Measurements from ENCODE around the gene AKR1D1. TPM values are rescaled to one million over a fixed set of nuclear protein-coding genes. Genes with fewer than 3 reads are reported as not detected.

Gene AKR1D1
- total RNA-seq, 2 experiments from 2014 or later, result not detected

GRCh38 chr7:138079137-138079536, 2.9 kb downstream of the AKR1D1 start:
- no peaks in the 10 kb centered on the region for H3K36me3 Mint-ChIP-seq (ENCODE audit: low read depth)
- H3K4me3 Mint-ChIP-seq, result no peak overlapping the region
- H3K27ac Mint-ChIP-seq, result no peak overlapping the region
- no peaks in the 10 kb centered on the region for H3K4me1 Mint-ChIP-seq (ENCODE audit: low read depth)
- ChIA-PET CTCF (no interaction called here), POLR2A (no interaction called here)
- no peaks in the 10 kb centered on the region for H3K27me3 Mint-ChIP-seq
- H3K9me3 Mint-ChIP-seq, result peaks cover 6% of the 10 kb centered on the region
- no peak for DNase-seq
- TF ChIP-seq, protein P1, sequence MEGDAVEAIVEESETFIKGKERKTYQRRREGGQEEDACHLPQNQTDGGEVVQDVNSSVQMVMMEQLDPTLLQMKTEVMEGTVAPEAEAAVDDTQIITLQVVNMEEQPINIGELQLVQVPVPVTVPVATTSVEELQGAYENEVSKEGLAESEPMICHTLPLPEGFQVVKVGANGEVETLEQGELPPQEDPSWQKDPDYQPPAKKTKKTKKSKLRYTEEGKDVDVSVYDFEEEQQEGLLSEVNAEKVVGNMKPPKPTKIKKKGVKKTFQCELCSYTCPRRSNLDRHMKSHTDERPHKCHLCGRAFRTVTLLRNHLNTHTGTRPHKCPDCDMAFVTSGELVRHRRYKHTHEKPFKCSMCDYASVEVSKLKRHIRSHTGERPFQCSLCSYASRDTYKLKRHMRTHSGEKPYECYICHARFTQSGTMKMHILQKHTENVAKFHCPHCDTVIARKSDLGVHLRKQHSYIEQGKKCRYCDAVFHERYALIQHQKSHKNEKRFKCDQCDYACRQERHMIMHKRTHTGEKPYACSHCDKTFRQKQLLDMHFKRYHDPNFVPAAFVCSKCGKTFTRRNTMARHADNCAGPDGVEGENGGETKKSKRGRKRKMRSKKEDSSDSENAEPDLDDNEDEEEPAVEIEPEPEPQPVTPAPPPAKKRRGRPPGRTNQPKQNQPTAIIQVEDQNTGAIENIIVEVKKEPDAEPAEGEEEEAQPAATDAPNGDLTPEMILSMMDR (IDR thresholded peaks at IDR 0.05), result no peak
- ATAC-seq, result no peak
- intact Hi-C loops (cut with micrococcal nuclease), result no loop called here

GRCh38 chr7:138081868-138082267, 5.6 kb downstream of the AKR1D1 start:
- intact Hi-C loops (cut with micrococcal nuclease), result no loop called here
- Mint-ChIP-seq H3K36me3 (ENCODE audit: low read depth) (no peaks in the 10 kb centered on the region), H3K9me3 (no peaks in the 10 kb centered on the region), H3K27me3 (peaks cover 2% of the 10 kb centered on the region), H3K27ac (no peak overlapping the region), H3K4me1 (ENCODE audit: low read depth) (no peaks in the 10 kb centered on the region), H3K4me3 (no peak overlapping the region)
- DNase-seq, result no peak
- ChIA-PET POLR2A (no interaction called here), CTCF (no interaction called here)
- no peak for ATAC-seq
- TF ChIP-seq, protein P1 (IDR thresholded peaks at IDR 0.05), result no peak

DNA sequence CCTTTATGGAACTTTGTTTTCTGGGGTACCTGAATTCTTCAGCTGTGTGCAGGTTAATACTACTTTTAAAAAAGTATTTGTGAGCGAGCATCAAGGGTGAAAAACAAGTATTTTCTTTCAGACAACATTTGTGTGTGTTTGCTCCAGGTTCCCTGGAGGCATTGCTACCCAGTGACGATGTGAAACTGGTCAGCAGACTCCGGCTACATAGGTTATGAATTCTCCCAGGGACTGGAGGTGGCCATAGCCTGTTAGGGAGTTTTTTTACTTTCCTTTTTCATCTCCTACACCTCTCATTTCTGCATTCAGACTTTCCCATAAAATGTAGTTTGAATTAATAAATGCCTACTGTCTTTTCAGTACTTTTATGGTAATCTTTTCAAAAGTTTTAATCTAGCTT, 7.6 kb downstream of the AKR1D1 start:
- TF ChIP-seq, protein P1 (IDR thresholded peaks at IDR 0.05), result no peak
- H3K9me3 Mint-ChIP-seq, result no peaks in the 10 kb centered on the region
- no peaks in the 10 kb centered on the region for H3K4me1 Mint-ChIP-seq (ENCODE audit: low read depth)
- no peaks in the 10 kb centered on the region for H3K36me3 Mint-ChIP-seq (ENCODE audit: low read depth)
- peaks cover 2% of the 10 kb centered on the region for H3K27me3 Mint-ChIP-seq
- no peak overlapping the region for H3K27ac Mint-ChIP-seq
- intact Hi-C loops (cut with micrococcal nuclease), result no loop called here
- H3K4me3 Mint-ChIP-seq, result no peak overlapping the region
- POLR2A ChIA-PET, result no interaction called here
- CTCF ChIA-PET, result no interaction called here
- DNase-seq (no peak), ATAC-seq (no peak)

DNA sequence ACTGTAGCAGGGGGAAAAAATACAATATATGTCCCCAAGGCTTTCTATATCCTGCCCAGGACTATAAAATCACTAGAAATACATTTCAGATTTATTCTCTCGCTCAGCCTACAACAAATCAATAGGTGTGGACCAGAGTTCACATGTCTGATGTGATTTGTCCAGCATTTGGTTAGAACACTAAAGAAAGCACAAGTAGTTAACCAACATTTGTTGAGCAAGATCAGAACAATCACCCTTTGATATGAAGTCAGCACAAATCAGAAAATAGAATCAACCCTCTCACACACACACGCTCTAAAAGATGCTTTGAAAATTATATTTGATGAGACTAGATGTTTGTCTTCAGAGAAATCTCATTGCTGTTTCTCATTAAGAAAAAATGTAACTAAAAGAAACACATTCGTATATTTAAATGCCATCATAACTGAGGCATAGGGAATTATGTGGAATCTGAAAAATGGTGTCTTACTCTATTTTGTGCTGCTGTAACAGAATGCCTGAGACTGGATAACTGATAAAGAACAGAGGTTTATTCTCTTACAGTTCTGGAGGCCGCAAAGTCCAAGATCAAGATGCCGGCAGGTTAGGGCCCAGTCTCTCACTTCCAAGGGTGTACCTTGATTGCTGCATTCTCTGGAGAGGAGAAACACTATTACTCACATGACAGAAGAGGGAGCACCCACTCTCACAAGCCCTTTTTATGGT, 10.5 kb downstream of the AKR1D1 start:
- intact Hi-C loops (cut with micrococcal nuclease), result no loop called here
- ATAC-seq, result no peak
- POLR2A ChIA-PET, result no interaction called here
- H3K4me1 Mint-ChIP-seq (ENCODE audit: low read depth), result no peaks in the 10 kb centered on the region
- peaks cover 2% of the 10 kb centered on the region for H3K27me3 Mint-ChIP-seq
- H3K36me3 Mint-ChIP-seq (ENCODE audit: low read depth), result no peaks in the 10 kb centered on the region
- H3K27ac Mint-ChIP-seq, result no peak overlapping the region
- CTCF ChIA-PET, result no interaction called here
- H3K4me3 Mint-ChIP-seq, result no peak overlapping the region
- no peak for DNase-seq
- H3K9me3 Mint-ChIP-seq, result no peaks in the 10 kb centered on the region
- TF ChIP-seq, protein P1 (IDR thresholded peaks at IDR 0.05), result no peak

- ATAC-seq, result no peak
- ChIA-PET POLR2A (interaction anchor here (1.2 kb wide), 1 partner anchor 80 kb away, joined by 5 read pairs; no protein-coding TSS in a partner anchor), CTCF (no interaction called here)
- H3K36me3 Mint-ChIP-seq (ENCODE audit: low read depth), result no peaks in the 10 kb centered on the region
- DNase-seq, result no peak
- intact Hi-C loops (cut with micrococcal nuclease), result no loop called here
- H3K4me1 Mint-ChIP-seq (ENCODE audit: low read depth), result no peaks in the 10 kb centered on the region
- no peak overlapping the region for H3K4me3 Mint-ChIP-seq
- H3K9me3 Mint-ChIP-seq, result no peaks in the 10 kb centered on the region
- TF ChIP-seq, protein P1 (IDR thresholded peaks at IDR 0.05), result no peak
- H3K27ac Mint-ChIP-seq, result no peak overlapping the region
- peaks cover 2% of the 10 kb centered on the region for H3K27me3 Mint-ChIP-seq
These were observed 13.0 kb downstream of the AKR1D1 start for GRCh38 chr7:138089080-138089901.

Measured in activated CD8-positive, alpha-beta T cell treated with anti-CD3 and anti-CD28 coated beads for 36 hours (primary cell).